HepG2 (cell line): Measurements from ENCODE around the gene MFRP. TPM values are rescaled to one million over a fixed set of nuclear protein-coding genes. Genes with fewer than 3 reads are reported as not detected.

Experiments
- AKAP8 ChIP-seq: sonication (generic); formaldehyde crosslinking; IDR thresholded peaks from 2 replicates; pipeline ENCODE4 v1.5.1; 2020; ENCODE audit warnings: mild to moderate bottlenecking, missing genetic modification reagents
- ASH2L ChIP-seq: fragments of 300-600, 200-600 bp; sonication (generic); IDR thresholded peaks from 2 replicates; pipeline ENCODE4 v1.7.0; 2017; ENCODE audit warnings: low read depth, mild to moderate bottlenecking, moderate library complexity, mixed read lengths, low read length; ENCODE audit not compliant: insufficient read length
- FOXA1 ChIP-seq, 2 experiments: fragments of 450-650 bp in 1 of 2; sonication (generic) in 1 of 2; formaldehyde crosslinking in 1 of 2; IDR thresholded peaks; 2 replicates each; pipeline versions ENCODE4 v1.4.0 to v1.6.1; 2016 to 2020; ENCODE audit warnings: missing genetic modification reagents in 1 of 2
- FOXJ3 ChIP-seq: sonication (generic); formaldehyde crosslinking; IDR thresholded peaks from 2 replicates; pipeline ENCODE4 v1.4.0; 2020; ENCODE audit warnings: missing genetic modification reagents, mild to moderate bottlenecking, borderline replicate concordance
- HDAC1 ChIP-seq: sonication (generic); formaldehyde crosslinking; IDR thresholded peaks from 2 replicates; pipeline ENCODE4 v1.5.1; 2020; ENCODE audit warnings: mild to moderate bottlenecking, missing genetic modification reagents
- HNRNPL ChIP-seq: fragments of 200-400 bp; formaldehyde crosslinking; IDR thresholded peaks from 2 replicates; pipeline ENCODE4 v1.6.1; 2017; ENCODE audit warnings: mild to moderate bottlenecking, low read depth, low read length
- HNRNPUL1 ChIP-seq: fragments of 200-400 bp; formaldehyde crosslinking; IDR thresholded peaks from 2 replicates; pipeline ENCODE4 v1.6.1; 2017; ENCODE audit warnings: low read depth, mild to moderate bottlenecking, low read length, moderate library complexity
- JUNB ChIP-seq: sonication (generic); formaldehyde crosslinking; IDR thresholded peaks from 2 replicates; pipeline ENCODE4 v1.8.0; 2022; ENCODE audit warnings: missing genetic modification reagents, mild to moderate bottlenecking, borderline replicate concordance
- MED13 ChIP-seq: sonication (generic); formaldehyde crosslinking; IDR thresholded peaks from 2 replicates; pipeline ENCODE4 v1.5.0; 2020; ENCODE audit warnings: missing genetic modification reagents
- MEIS2 ChIP-seq: sonication (generic); formaldehyde crosslinking; IDR thresholded peaks from 2 replicates; pipeline ENCODE4 v1.9.0; 2021; ENCODE audit warnings: mild to moderate bottlenecking, missing genetic modification reagents
- PHF20 ChIP-seq: sonication (generic); formaldehyde crosslinking; IDR thresholded peaks from 2 replicates; pipeline ENCODE4 v1.5.0; 2020; ENCODE audit warnings: mild to moderate bottlenecking, missing genetic modification reagents
- SIX1 ChIP-seq: sonication (generic); formaldehyde crosslinking; IDR thresholded peaks from 2 replicates; pipeline ENCODE4 v1.4.0; 2020; ENCODE audit warnings: missing genetic modification reagents, borderline replicate concordance
- SP4 ChIP-seq: sonication (generic); formaldehyde crosslinking; IDR thresholded peaks from 2 replicates; pipeline ENCODE4 v1.8.1; 2023; ENCODE audit warnings: mild to moderate bottlenecking, missing genetic modification reagents
- TCF7L2 ChIP-seq: IDR thresholded peaks from 2 replicates; pipeline ENCODE4 v1.6.1; 2011; ENCODE audit warnings: mild to moderate bottlenecking, low read depth, low read length, moderate library complexity
- TMF1 ChIP-seq: sonication (generic); formaldehyde crosslinking; IDR thresholded peaks from 2 replicates; pipeline ENCODE4 v1.8.1; 2022; ENCODE audit warnings: low read depth, missing genetic modification reagents
- XBP1 ChIP-seq: sonication (generic); formaldehyde crosslinking; IDR thresholded peaks from 2 replicates; pipeline ENCODE4 v1.5.0; 2020; ENCODE audit warnings: missing genetic modification reagents
- ZKSCAN8 ChIP-seq: IDR thresholded peaks from 2 replicates; pipeline ENCODE4 v1.6.1; 2016; ENCODE audit warnings: borderline replicate concordance, missing genetic modification reagents, missing compliant biosample characterization
- ZNF460 ChIP-seq: sonication (generic); formaldehyde crosslinking; IDR thresholded peaks from 2 replicates; pipeline ENCODE4 v1.5.1; 2020; ENCODE audit warnings: missing genetic modification reagents, mild to moderate bottlenecking, borderline replicate concordance
- ZNF550 ChIP-seq: sonication (generic); formaldehyde crosslinking; IDR thresholded peaks from 2 replicates; pipeline ENCODE4 v1.4.0; 2020; ENCODE audit warnings: mild to moderate bottlenecking, missing genetic modification reagents, borderline replicate concordance
- ZNF883 ChIP-seq: sonication (generic); formaldehyde crosslinking; IDR thresholded peaks from 2 replicates; pipeline ENCODE4 v1.5.1; 2020; ENCODE audit warnings: mild to moderate bottlenecking, missing genetic modification reagents; ENCODE audit errors: not compliant biosample characterization
- polyA plus RNA-seq, 8 experiments: library from polyadenylated mRNA; depleted of rRNA in 3 of 8; stranded (reverse) in 7 of 8; unstranded in 1 of 8; fragments of >200 nt; fragmentation: Illumina TruSeq in 4 of 8; extraction: Trizol in 4 of 8; gene quantifications; 2 replicates each; pipeline versions ENCODE4 v1.2.1 to v1.2.3, GENCODE V29; 2011 to 2016; ENCODE audit warnings: low read depth in 4 of 8, missing spikeins in 1 of 8, mixed read lengths in 1 of 8; ENCODE audit not compliant: insufficient read depth in 1 of 8
- total RNA-seq, 5 experiments: library from RNA; depleted of rRNA; stranded (reverse); fragments of >200 nt; fragmentation: Illumina TruSeq; extraction: Trizol; gene quantifications; 2 replicates each; pipeline ENCODE4 v1.2.3, GENCODE V29; 2016; ENCODE audit warnings: low read depth in 1 of 5
- TF ChIP-seq, protein P1 (sequence below): sonication (generic); formaldehyde crosslinking; IDR thresholded peaks from 2 replicates; pipeline ENCODE4 v1.8.0; 2023; ENCODE audit warnings: mild to moderate bottlenecking, missing genetic modification reagents
- TF ChIP-seq, protein P2 (sequence below): sonication (generic); formaldehyde crosslinking; IDR thresholded peaks from 2 replicates; pipeline ENCODE4 v1.5.1; 2020; ENCODE audit warnings: missing genetic modification reagents, mild to moderate bottlenecking, borderline replicate concordance
- TF ChIP-seq, protein P3 (sequence below): sonication (generic); formaldehyde crosslinking; IDR thresholded peaks from 2 replicates; pipeline ENCODE4 v1.5.0; 2020; ENCODE audit warnings: missing genetic modification reagents
- TF ChIP-seq, protein P4 (sequence below): sonication (generic); formaldehyde crosslinking; IDR thresholded peaks from 2 replicates; pipeline ENCODE4 v1.4.0; 2020; ENCODE audit warnings: mild to moderate bottlenecking, missing genetic modification reagents
- TF ChIP-seq, protein P5 (sequence below): IDR thresholded peaks from 2 replicates; pipeline ENCODE4 v1.6.1; 2016; ENCODE audit warnings: control low read depth

The MFRP gene
- total and polyA plus RNA-seq, 2 of the 13 experiments (the other 11 are each of a cell fraction or from before 2014, with no cell fraction given): not detected

DNA sequence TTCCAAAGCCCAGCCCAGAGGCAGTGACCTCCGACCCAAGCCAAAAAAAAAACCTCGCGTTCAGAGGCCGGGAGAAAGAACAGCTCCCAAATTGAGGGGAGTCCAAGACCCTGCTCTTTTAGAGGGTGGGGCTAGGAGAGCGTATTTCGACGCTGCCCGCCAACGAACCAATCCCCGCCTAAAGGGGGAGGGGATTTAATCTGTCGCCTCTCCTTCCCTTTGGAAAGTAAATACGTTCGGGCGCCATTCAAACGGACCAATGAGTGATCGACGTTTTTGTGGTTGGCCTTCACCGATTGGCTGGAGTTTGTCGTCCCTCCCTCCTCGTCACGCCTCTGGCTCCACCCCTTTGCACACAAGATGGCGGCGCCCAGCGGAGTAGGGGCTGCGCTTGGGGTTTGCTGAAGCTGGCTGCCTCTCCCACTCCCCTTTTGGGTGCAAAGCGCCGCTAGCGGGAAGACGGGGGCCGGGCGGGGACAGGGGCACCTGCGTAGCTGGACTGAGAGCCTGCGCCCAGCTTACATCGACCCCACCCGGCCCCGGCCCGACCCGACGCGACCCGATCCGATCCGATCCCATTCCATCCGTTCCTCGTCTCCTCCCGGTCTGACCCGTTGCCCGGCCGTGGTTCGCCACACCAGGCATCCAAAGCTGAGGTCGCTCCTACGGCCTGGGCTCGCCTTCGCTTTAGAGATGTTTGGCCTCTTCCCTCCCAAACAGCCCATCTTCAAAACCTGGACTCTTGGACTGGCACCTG lies 12.2 kb downstream of the MFRP start, which contains the start of gene RNF26 (continued):
- TF ChIP-seq SIX1 (CRISPR knock-in tag): no peak
- TF ChIP-seq TCF7L2: no peak
- peak; percentile 86 for TF ChIP-seq PHF20 (CRISPR knock-in tag)
- no peak for TF ChIP-seq HNRNPUL1
- TF ChIP-seq MEIS2 (CRISPR knock-in tag): peak; percentile 37; the same call in 1 of the 2 replicates
- TF ChIP-seq XBP1 (CRISPR knock-in tag): no peak
- TF ChIP-seq, protein P1, sequence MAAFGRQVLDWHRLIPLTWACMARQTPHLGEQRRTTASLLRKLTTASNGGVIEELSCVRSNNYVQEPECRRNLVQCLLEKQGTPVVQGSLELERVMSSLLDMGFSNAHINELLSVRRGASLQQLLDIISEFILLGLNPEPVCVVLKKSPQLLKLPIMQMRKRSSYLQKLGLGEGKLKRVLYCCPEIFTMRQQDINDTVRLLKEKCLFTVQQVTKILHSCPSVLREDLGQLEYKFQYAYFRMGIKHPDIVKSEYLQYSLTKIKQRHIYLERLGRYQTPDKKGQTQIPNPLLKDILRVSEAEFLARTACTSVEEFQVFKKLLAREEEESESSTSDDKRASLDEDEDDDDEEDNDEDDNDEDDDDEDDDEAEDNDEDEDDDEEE (CRISPR knock-in tag): no peak
- TF ChIP-seq, protein P2, sequence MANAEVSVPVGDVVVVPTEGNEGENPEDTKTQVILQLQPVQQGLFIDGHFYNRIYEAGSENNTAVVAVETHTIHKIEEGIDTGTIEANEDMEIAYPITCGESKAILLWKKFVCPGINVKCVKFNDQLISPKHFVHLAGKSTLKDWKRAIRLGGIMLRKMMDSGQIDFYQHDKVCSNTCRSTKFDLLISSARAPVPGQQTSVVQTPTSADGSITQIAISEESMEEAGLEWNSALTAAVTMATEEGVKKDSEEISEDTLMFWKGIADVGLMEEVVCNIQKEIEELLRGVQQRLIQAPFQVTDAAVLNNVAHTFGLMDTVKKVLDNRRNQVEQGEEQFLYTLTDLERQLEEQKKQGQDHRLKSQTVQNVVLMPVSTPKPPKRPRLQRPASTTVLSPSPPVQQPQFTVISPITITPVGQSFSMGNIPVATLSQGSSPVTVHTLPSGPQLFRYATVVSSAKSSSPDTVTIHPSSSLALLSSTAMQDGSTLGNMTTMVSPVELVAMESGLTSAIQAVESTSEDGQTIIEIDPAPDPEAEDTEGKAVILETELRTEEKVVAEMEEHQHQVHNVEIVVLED (CRISPR knock-in tag): peak; percentile 79; the same call in 1 of the 2 replicates
- TF ChIP-seq JUNB (CRISPR knock-in tag): no peak
- no peak for TF ChIP-seq ZKSCAN8 (CRISPR knock-in tag)
- no peak for TF ChIP-seq AKAP8
- TF ChIP-seq MED13 (CRISPR knock-in tag): 0 out of 2 replicates have a peak, but pooled peaks have one; percentile 52
- peak; percentile 80 for TF ChIP-seq SP4 (CRISPR knock-in tag)
- TF ChIP-seq HDAC1 (CRISPR knock-in tag): peak; percentile 76
- TF ChIP-seq, protein P3, sequence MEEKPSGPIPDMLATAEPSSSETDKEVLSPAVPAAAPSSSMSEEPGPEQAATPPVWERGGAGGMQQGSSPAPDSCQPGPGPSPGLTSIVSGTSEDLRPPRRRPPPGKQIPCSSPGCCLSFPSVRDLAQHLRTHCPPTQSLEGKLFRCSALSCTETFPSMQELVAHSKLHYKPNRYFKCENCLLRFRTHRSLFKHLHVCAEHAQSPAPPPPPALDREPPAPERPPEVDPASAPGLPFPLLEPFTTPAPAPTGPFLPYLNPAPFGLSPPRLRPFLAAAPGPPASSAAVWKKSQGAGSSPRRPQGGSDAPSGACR (CRISPR knock-in tag): no peak
- TF ChIP-seq ZNF550 (CRISPR knock-in tag): no peak
- peak; percentile 70 for TF ChIP-seq ZNF883
- TF ChIP-seq, protein P4, sequence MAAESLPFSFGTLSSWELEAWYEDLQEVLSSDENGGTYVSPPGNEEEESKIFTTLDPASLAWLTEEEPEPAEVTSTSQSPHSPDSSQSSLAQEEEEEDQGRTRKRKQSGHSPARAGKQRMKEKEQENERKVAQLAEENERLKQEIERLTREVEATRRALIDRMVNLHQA (CRISPR knock-in tag): no peak
- no peak for TF ChIP-seq ZNF460 (CRISPR knock-in tag)
- TF ChIP-seq HNRNPL: 0 out of 2 replicates have a peak, but pooled peaks have one; percentile 62
- peak; percentile 38; the same call in 1 of the 2 replicates for TF ChIP-seq TMF1 (CRISPR knock-in tag)
- TF ChIP-seq FOXJ3: no peak; the same call in 1 of the 2 replicates
- no peak for TF ChIP-seq FOXA1 (IDR thresholded peaks at IDR 0.05)
- peak; percentile 90 for TF ChIP-seq FOXA1 (CRISPR knock-in tag; IDR thresholded peaks at IDR 0.05)
- TF ChIP-seq, protein P5, sequence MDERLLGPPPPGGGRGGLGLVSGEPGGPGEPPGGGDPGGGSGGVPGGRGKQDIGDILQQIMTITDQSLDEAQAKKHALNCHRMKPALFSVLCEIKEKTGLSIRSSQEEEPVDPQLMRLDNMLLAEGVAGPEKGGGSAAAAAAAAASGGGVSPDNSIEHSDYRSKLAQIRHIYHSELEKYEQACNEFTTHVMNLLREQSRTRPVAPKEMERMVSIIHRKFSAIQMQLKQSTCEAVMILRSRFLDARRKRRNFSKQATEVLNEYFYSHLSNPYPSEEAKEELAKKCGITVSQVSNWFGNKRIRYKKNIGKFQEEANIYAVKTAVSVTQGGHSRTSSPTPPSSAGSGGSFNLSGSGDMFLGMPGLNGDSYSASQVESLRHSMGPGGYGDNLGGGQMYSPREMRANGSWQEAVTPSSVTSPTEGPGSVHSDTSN (CRISPR knock-in tag): no peak
- TF ChIP-seq ASH2L: peak; percentile 90
